Occipital lobe (tissue), 2 donors: ENCODE measurements around the gene ZNF620. TPM values are rescaled to one million over a fixed set of nuclear protein-coding genes. Genes with fewer than 3 reads are reported as not detected.
A peak's percentile ranks its signal among the peaks of the same experiment; 100 is the strongest.

Source experiments
- small RNA-seq: library from RNA; depleted of rRNA; stranded (forward); fragments of <200 nt; gene quantifications from one replicate; pipeline ENCODE3, GENCODE V24; 2014
- total RNA-seq: library from RNA; depleted of rRNA; stranded (reverse); fragments of >200 nt; gene quantifications from one replicate; pipeline ENCODE4 v1.2.3, GENCODE V29; 2014

ZNF620 gene
- total RNA-seq, 1 donor from 2014 or later: 13.6 TPM

Small RNA genes within 50 kb of the gene (small RNA-seq; reads per million reads assigned to genes)
- 13.1 reads per million, percentile 92 among the genes with 10 or more reads in this experiment for gene RNU5B-2P

Other genes with a start within 250 kb of the ZNF620 start
- gene EIF1B, start 196.3 kb upstream of the ZNF620 start, total RNA-seq: 55.4 TPM
- gene ENTPD3, start 118.9 kb upstream of the ZNF620 start, total RNA-seq: 1.6 TPM
- 165 TPM for gene RPL14, start 48.7 kb upstream of the ZNF620 start, total RNA-seq
- gene ZNF619, start 28.9 kb upstream of the ZNF620 start, total RNA-seq: 5.9 TPM
- 10.9 TPM for gene ZNF621, start 18.9 kb downstream of the ZNF620 start, total RNA-seq